Fibroblast of lung (primary cell): ENCODE data around the gene RBM39. TPM values are rescaled to one million over a fixed set of nuclear protein-coding genes. Genes with fewer than 3 reads are reported as not detected.
"Not testable (repeated sequence)": the region's sequence is repeated elsewhere in the genome, so short reads cannot be mapped to it uniquely, and the experiment has no call there.

Experiments
- DNase-seq, 2 donors: peaks; one replicate each; pipeline versions ENCODE4 v3.0.0 to v3.0.0-alpha.2; 2010; ENCODE audit warnings: low read depth in 2 of 2
- H2AFZ ChIP-seq: 2 replicates; pipeline ENCODE4 v1.5.1; 2012; ENCODE audit warnings: low read length, control low read depth, inconsistent platforms
- H3K27ac ChIP-seq: 2 replicates; pipeline ENCODE4 v1.5.1; 2011; ENCODE audit warnings: low read length, control low read depth; ENCODE audit not compliant: insufficient read depth
- H3K27me3 ChIP-seq: 2 replicates; pipeline ENCODE4 v1.5.1; 2011; ENCODE audit warnings: mild to moderate bottlenecking, low read length; ENCODE audit not compliant: control insufficient read depth, insufficient read depth
- H3K36me3 ChIP-seq: 2 replicates; pipeline ENCODE4 v1.5.1; 2011; ENCODE audit warnings: low read length; ENCODE audit not compliant: control insufficient read depth, insufficient read depth
- H3K4me1 ChIP-seq: 2 replicates; pipeline ENCODE4 v1.5.1; 2011; ENCODE audit warnings: low read length; ENCODE audit not compliant: control insufficient read depth, insufficient read depth; ENCODE audit errors: extremely low read depth
- H3K4me2 ChIP-seq: 2 replicates; pipeline ENCODE4 v1.5.1; 2011; ENCODE audit warnings: low read length, control low read depth; ENCODE audit not compliant: insufficient read depth; ENCODE audit errors: extremely low read depth
- H3K4me3 ChIP-seq, 4 experiments: fragments of 200-600 bp in 1 of 4; sonication (generic) in 1 of 4; replicated peaks in 1 of 4; 2 replicates each; pipeline ENCODE4 v1.5.1; 2011 to 2016; ENCODE audit warnings: low read length in 4 of 4, low read depth in 3 of 4, mild to moderate bottlenecking in 3 of 4, control low read depth in 2 of 4, inconsistent platforms in 1 of 4, mixed read lengths in 1 of 4; ENCODE audit not compliant: insufficient read depth in 1 of 4; ENCODE audit errors: control extremely low read depth in 1 of 4
- H3K79me2 ChIP-seq: 2 replicates; pipeline ENCODE4 v1.5.1; 2012; ENCODE audit warnings: mild to moderate bottlenecking, low read length, inconsistent platforms; ENCODE audit not compliant: control insufficient read depth, insufficient read depth
- H3K9ac ChIP-seq: 2 replicates; pipeline ENCODE4 v1.5.1; 2011; ENCODE audit warnings: mild to moderate bottlenecking, low read length, control low read depth; ENCODE audit not compliant: insufficient read depth
- H3K9me3 ChIP-seq: 2 replicates; pipeline ENCODE4 v1.5.1; 2012; ENCODE audit warnings: low read depth, low read length; ENCODE audit not compliant: control insufficient read depth, insufficient read depth
- H4K20me1 ChIP-seq: 2 replicates; pipeline ENCODE4 v1.5.1; 2011; ENCODE audit warnings: low read length; ENCODE audit not compliant: control insufficient read depth, insufficient read depth; ENCODE audit errors: extremely low read depth
- EZH2 ChIP-seq: IDR thresholded peaks from 2 replicates; pipeline ENCODE4 v1.5.1; 2012; ENCODE audit warnings: low read length, control low read depth, mild to moderate bottlenecking; ENCODE audit errors: missing control alignments
- polyA plus RNA-seq, 2 donors: library from polyadenylated mRNA; depleted of rRNA in 1 of 2; stranded (reverse) in 1 of 2; unstranded in 1 of 2; fragments of >200 nt; gene quantifications; 2 replicates each; pipeline ENCODE4 v1.2.1, GENCODE V29; 2011 to 2012; ENCODE audit warnings: missing spikeins in 1 of 2
- total RNA-seq: library from RNA; depleted of rRNA; stranded (reverse); fragments of >200 nt; gene quantifications from 2 replicates; pipeline ENCODE4 v1.2.1, GENCODE V29; 2014
- TF ChIP-seq, protein P1 (sequence below), 2 donors: IDR thresholded peaks in 1 of 2; conservative IDR thresholded peaks in 1 of 2; 1 replicate in 1 of 2; 2 replicates in 1 of 2; pipeline ENCODE4 v1.5.1; 2011 to 2012; ENCODE audit warnings: low read length in 2 of 2, control low read depth in 1 of 2, inconsistent platforms in 1 of 2, low read depth in 1 of 2, mild to moderate bottlenecking in 1 of 2

Gene RBM39
- total and polyA plus RNA-seq, 2 donors (not counting 1 experiment from before 2014, with no cell fraction given) = 57.7 to 465 TPM

DNA sequence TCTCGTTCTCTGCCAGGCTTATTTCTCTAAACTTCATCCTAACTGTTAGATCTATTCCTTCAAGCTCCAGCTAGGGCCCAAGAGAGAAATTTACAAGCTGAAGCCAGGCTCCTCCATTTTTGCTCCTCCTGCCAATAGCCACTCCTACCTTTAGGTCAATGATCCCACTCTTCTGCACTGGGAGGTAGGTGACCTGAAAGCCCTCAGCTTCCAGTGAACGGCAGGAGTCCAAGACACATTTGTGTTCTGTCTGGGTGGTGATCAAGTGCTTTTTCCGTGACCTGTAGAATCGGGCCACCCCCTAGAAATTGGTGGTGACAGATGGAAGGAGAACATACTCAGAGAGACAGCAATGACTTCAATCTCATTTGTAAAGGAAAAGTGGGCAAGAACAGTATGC lies 51.8 kb downstream of the RBM39 start:
- Histone ChIP-seq H3K79me2 (no peaks in the 10 kb centered on the region), H2AFZ (no peak overlapping the region), H3K4me3 (no peak overlapping the region), H3K4me1 (no peaks in the 10 kb centered on the region), H3K9ac (no peak overlapping the region), H3K4me2 (no peak overlapping the region), H4K20me1 (no peaks in the 10 kb centered on the region), H3K27ac (no peak overlapping the region), H3K9me3 (no peaks in the 10 kb centered on the region), H3K36me3 (peaks cover 3% of the 10 kb centered on the region), H3K27me3 (no peaks in the 10 kb centered on the region)
- no peak for TF ChIP-seq EZH2
- TF ChIP-seq, protein P1, sequence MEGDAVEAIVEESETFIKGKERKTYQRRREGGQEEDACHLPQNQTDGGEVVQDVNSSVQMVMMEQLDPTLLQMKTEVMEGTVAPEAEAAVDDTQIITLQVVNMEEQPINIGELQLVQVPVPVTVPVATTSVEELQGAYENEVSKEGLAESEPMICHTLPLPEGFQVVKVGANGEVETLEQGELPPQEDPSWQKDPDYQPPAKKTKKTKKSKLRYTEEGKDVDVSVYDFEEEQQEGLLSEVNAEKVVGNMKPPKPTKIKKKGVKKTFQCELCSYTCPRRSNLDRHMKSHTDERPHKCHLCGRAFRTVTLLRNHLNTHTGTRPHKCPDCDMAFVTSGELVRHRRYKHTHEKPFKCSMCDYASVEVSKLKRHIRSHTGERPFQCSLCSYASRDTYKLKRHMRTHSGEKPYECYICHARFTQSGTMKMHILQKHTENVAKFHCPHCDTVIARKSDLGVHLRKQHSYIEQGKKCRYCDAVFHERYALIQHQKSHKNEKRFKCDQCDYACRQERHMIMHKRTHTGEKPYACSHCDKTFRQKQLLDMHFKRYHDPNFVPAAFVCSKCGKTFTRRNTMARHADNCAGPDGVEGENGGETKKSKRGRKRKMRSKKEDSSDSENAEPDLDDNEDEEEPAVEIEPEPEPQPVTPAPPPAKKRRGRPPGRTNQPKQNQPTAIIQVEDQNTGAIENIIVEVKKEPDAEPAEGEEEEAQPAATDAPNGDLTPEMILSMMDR (conservative IDR thresholded peaks at IDR 0.05 in 1 of 2, IDR thresholded peaks at IDR 0.05 in 1 of 2; ENCODE audit: low read depth in 1 of 2, low read length in 2 of 2) = no peak
- DNase-seq = no peak

DNA sequence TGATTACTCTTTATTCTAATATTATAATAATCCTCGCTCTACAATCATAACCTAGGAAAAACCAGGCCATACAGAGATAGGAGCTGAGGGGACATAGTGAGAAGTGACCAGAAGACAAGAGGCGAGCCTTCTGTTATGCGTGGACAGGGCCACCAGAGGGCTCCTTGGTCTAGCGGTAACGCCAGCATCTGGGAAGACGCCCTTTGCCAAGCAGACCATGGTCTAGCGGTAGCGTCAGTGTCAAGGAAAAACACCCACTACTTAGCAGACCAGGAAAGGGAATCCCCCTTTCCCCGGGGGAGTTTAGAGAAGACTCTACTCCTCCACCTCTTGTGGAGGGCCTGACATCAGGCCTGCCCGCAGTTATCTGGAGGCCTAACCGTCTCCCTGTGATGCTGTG lies 55.2 kb downstream of the RBM39 start:
- TF ChIP-seq, protein P1 (conservative IDR thresholded peaks at IDR 0.05 in 1 of 2, IDR thresholded peaks at IDR 0.05 in 1 of 2; ENCODE audit: low read depth in 1 of 2, low read length in 2 of 2) = peak in 1 of 2 donors; percentile 27
- H3K4me1 ChIP-seq, DNase-seq, H3K4me2 ChIP-seq, H2AFZ ChIP-seq, H3K9ac ChIP-seq, H3K79me2 ChIP-seq, H3K9me3 ChIP-seq, H3K27ac ChIP-seq, H4K20me1 ChIP-seq, H3K27me3 ChIP-seq, H3K4me3 ChIP-seq, H3K36me3 ChIP-seq: not testable (repeated sequence)

DNA sequence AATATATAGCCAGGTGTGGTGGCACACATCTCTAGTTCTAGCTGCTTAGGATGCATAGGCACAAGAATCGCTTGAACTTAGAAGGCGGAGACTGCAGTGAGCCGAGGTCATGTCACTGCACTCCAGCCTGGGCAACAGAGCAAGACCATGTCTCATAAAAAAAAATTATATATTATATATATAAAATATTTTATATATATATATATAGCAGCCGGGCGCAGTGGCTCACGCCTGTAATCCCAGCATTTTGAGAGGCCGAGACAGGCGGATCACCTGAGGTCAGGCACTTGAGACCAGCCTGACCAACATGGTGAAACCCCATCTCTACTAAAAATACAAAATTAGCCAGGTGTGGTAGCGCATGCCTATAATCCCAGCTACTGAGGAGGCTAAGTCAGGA lies 56.7 kb downstream of the RBM39 start:
- H3K9me3 ChIP-seq = not testable (repeated sequence)

More for the DNA sequence above, 56.7 kb downstream of the RBM39 start:
- not testable (repeated sequence) for H3K4me3 ChIP-seq, H3K79me2 ChIP-seq, DNase-seq, H2AFZ ChIP-seq, H4K20me1 ChIP-seq, H3K27me3 ChIP-seq, H3K4me1 ChIP-seq, H3K36me3 ChIP-seq, H3K9ac ChIP-seq, H3K27ac ChIP-seq, H3K4me2 ChIP-seq
